ENCODE measurements around the gene MAST4. TPM values are rescaled to one million over a fixed set of nuclear protein-coding genes. Genes with fewer than 3 reads are reported as not detected.

Gene MAST4
- total and polyA plus RNA-seq, 2 of the 13 experiments (the other 11 are each of a cell fraction or from before 2014, with no cell fraction given), result 3.4 to 3.7 TPM

DNA sequence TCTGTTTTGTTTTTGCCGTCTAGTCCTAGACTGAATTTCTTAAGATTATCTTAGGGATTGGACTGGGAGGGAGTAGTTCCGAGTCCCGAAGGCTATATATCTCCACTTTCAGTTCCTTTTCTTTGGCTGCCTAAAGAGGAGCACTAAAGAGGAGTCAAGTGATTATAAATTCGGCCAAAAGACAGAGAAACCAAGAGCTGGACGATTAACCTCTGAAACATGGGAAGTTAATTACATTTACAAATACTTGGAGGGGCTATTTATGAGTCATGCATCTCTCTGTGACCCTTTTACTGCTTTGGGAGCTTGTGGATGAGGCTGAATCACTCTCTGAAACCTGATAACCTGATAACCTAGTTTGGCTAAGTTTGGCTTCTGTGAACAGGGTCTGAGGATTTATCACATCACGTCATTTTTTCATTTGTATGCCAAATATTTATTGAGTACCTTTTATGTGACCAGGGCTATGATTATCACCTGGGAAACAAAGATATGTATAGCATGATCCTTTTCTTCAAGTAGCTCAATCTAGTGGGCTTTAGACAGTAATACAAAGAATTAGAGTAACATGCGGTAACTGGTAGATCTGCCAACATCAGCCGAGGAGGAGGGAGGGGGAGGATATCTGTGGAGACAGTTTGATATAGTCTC lies 419.5 kb downstream of the MAST4 start:
- H4K20me1 ChIP-seq (ENCODE audit: insufficient read depth, low read length), result no peaks in the 10 kb centered on the region
- no peak overlapping the region for H3K9ac ChIP-seq (ENCODE audit: insufficient read depth, low read depth, low read length)
- no peak for FAIRE-seq
- H3K9me3 ChIP-seq (ENCODE audit: low read length), result no peaks in the 10 kb centered on the region
- no TSS peak for BruUV-seq (replicated peaks)
- H3K4me1 ChIP-seq (ENCODE audit: insufficient read depth, low read length), result peaks cover 19% of the 10 kb centered on the region
- POLR2A ChIA-PET, result interaction anchor here (2.9 kb wide), 1 partner anchor 11 kb away, joined by 7 read pairs; no protein-coding TSS in a partner anchor
- no peak for TF ChIP-seq ZNF34 (CRISPR knock-in tag; IDR thresholded peaks at IDR 0.05; ENCODE audit: borderline replicate concordance)
- no peak for TF ChIP-seq ZNF550 (CRISPR knock-in tag; IDR thresholded peaks at IDR 0.05; ENCODE audit: borderline replicate concordance)
- TF ChIP-seq CCAR2 (optimal IDR thresholded peaks at IDR 0.05; ENCODE audit: low read depth, low read length), result no peak
- TF ChIP-seq, protein P1, sequence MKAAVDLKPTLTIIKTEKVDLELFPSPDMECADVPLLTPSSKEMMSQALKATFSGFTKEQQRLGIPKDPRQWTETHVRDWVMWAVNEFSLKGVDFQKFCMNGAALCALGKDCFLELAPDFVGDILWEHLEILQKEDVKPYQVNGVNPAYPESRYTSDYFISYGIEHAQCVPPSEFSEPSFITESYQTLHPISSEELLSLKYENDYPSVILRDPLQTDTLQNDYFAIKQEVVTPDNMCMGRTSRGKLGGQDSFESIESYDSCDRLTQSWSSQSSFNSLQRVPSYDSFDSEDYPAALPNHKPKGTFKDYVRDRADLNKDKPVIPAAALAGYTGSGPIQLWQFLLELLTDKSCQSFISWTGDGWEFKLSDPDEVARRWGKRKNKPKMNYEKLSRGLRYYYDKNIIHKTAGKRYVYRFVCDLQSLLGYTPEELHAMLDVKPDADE (CRISPR knock-in tag; IDR thresholded peaks at IDR 0.05), result no peak
- no peak for TF ChIP-seq ZNF660 (CRISPR knock-in tag; IDR thresholded peaks at IDR 0.05; ENCODE audit: borderline replicate concordance, low read depth)
- 90% methylated on average over 8 of the region's 8 CpGs for WGBS (ENCODE audit: low lambda C conversion rate)
- no peak overlapping the region for H3K27ac ChIP-seq (ENCODE audit: extremely low read length, insufficient read depth, low read length)
- DNase-seq (ENCODE audit: low spot score), result no peak
- in situ Hi-C loops (cut with HindIII; ENCODE audit: extremely low pct_ligation_motif_present, low pct_unique_long_range_greater_than_20kb), result no loop called here
- intact Hi-C loops (cut with micrococcal nuclease; ENCODE audit: unreplicated experiment), result no loop called here
- CTCF ChIA-PET (ENCODE audit: low intra/inter-chr PET ratio, low total read pairs), result no interaction called here
- no peaks in the 10 kb centered on the region for H3K27me3 ChIP-seq (ENCODE audit: control insufficient read depth in 1 of 2, insufficient read depth in 2 of 2, low read length in 2 of 2)
- ATAC-seq, result no peak
- H2AFZ ChIP-seq (ENCODE audit: low read length), result no peak overlapping the region
- peaks cover 3% of the 10 kb centered on the region for H3K79me2 ChIP-seq (ENCODE audit: insufficient read depth, low read length)
- no peak overlapping the region for H3K4me3 ChIP-seq (replicated peaks in 1 of 3; ENCODE audit: insufficient read depth in 1 of 3, low read depth in 2 of 3, low read length in 3 of 3)
- no peaks in the 10 kb centered on the region for H3K36me3 ChIP-seq (replicated peaks in 1 of 2; ENCODE audit: control insufficient read depth in 1 of 2, insufficient read depth in 2 of 2, low read length in 2 of 2)
- H3K4me2 ChIP-seq (ENCODE audit: low read depth, low read length), result no peak overlapping the region

Measured in HepG2 (cell line).